H54 (cell line): ENCODE measurements around the gene SPG11.
"Not testable (repeated sequence)": the region's sequence is repeated elsewhere in the genome, so short reads cannot be mapped to it uniquely, and the experiment has no call there.

Source experiments
- DNase-seq: peaks from one replicate; pipeline ENCODE4 v3.0.0; 2011; ENCODE audit warnings: low spot score, mixed read lengths; ENCODE audit not compliant: insufficient read length
- FAIRE-seq: peaks from 3 replicates; lab custom pipeline; 2011; peaks lifted over from hg19 to GRCh38; lab: Jason Lieb, UNC
- POLR2A ChIP-seq: IDR thresholded peaks from 2 replicates; pipeline ENCODE4 v1.6.1; 2011; ENCODE audit warnings: low read depth, mild to moderate bottlenecking, low read length

The SPG11 gene

GRCh38 chr15:44697014-44697413 is 33.6 kb upstream of the SPG11 start:
- DNase-seq (no peak), FAIRE-seq (no peak)
- no peak for TF ChIP-seq POLR2A

- no peak for TF ChIP-seq POLR2A
- FAIRE-seq, result no peak
- DNase-seq, result no peak
Observed at GRCh38 chr15:44695294-44695693, 31.8 kb upstream of the SPG11 start.

- TF ChIP-seq POLR2A, result no peak
- FAIRE-seq (no peak), DNase-seq (no peak)
Observed at GRCh38 chr15:44694416-44694815, 31.0 kb upstream of the SPG11 start.

GRCh38 chr15:44692659-44693058 is 29.2 kb upstream of the SPG11 start:
- FAIRE-seq (no peak), DNase-seq (no peak)
- no peak for TF ChIP-seq POLR2A

- DNase-seq, FAIRE-seq: not testable (repeated sequence)
Observed at GRCh38 chr15:44690245-44690644, 26.8 kb upstream of the SPG11 start.

GRCh38 chr15:44689318-44689717 is 25.9 kb upstream of the SPG11 start:
- not testable (repeated sequence) for FAIRE-seq, DNase-seq

GRCh38 chr15:44682809-44683682 is 19.6 kb upstream of the SPG11 start:
- not testable (repeated sequence) for FAIRE-seq, DNase-seq

- DNase-seq, result no peak
- TF ChIP-seq POLR2A, result no peak
- no peak for FAIRE-seq
Observed at GRCh38 chr15:44682211-44682610, 18.7 kb upstream of the SPG11 start.

- FAIRE-seq, result no peak
- no peak for TF ChIP-seq POLR2A
- no peak for DNase-seq
Observed at GRCh38 chr15:44676676-44677075, 13.2 kb upstream of the SPG11 start.

- DNase-seq, result no peak
- TF ChIP-seq POLR2A, result no peak
- no peak for FAIRE-seq
Observed at GRCh38 chr15:44675911-44676310, 12.4 kb upstream of the SPG11 start.

- FAIRE-seq (no peak), DNase-seq (no peak)
- no peak for TF ChIP-seq POLR2A
Observed at GRCh38 chr15:44673639-44674038, 10.2 kb upstream of the SPG11 start.

- TF ChIP-seq POLR2A, result no peak
Observed at GRCh38 chr15:44670087-44670950, 6.9 kb upstream of the SPG11 start.

GRCh38 chr15:44668921-44669320 is 5.5 kb upstream of the SPG11 start:
- no peak for TF ChIP-seq POLR2A
- FAIRE-seq, result no peak
- no peak for DNase-seq

More at GRCh38 chr15:44670087-44670950, 6.9 kb upstream of the SPG11 start:
- no peak for DNase-seq
- no peak for FAIRE-seq

GRCh38 chr15:44667039-44667360 is 3.5 kb upstream of the SPG11 start:
- TF ChIP-seq POLR2A, result no peak
- DNase-seq, result no peak
- FAIRE-seq, result no peak
